ENCODE data around the gene TMEM80. TPM values are rescaled to one million over a fixed set of nuclear protein-coding genes. Genes with fewer than 3 reads are reported as not detected.

TMEM80 gene
- total and polyA plus RNA-seq, 9 of the 15 experiments (the other 6 are each of a cell fraction or from before 2014, with no cell fraction given): 5.1 to 30.1 (median 12.4) TPM

- no peak for TF ChIP-seq GABPB2 (CRISPR knock-in tag; conservative IDR thresholded peaks at IDR 0.05)
- no peak for TF ChIP-seq HNRNPL (IDR thresholded peaks at IDR 0.05; ENCODE audit: low read depth, low read length)
- TF ChIP-seq ZNF445 (CRISPR knock-in tag; IDR thresholded peaks at IDR 0.05; ENCODE audit: low read depth): no peak
- TF ChIP-seq MYBL2 (IDR thresholded peaks at IDR 0.05; ENCODE audit: low read depth): no peak
- no peak for TF ChIP-seq MYBL2 (CRISPR knock-in tag; IDR thresholded peaks at IDR 0.05; ENCODE audit: borderline replicate concordance)
Observed at GRCh38 chr11:699116-699508, 3.5 kb downstream of the TMEM80 start (continued).

- DNase-seq (ENCODE audit: extremely low read depth in 1 of 4, low spot score in 3 of 4): no peak
- intact Hi-C loops (cut with micrococcal nuclease): loop anchor here (10.0 kb wide), 1 partner anchor 145 kb away; no protein-coding TSS in a partner anchor
- Histone ChIP-seq H3K27ac (ENCODE audit: extremely low read depth, low read depth, low read length) (no peak overlapping the region), H3K9ac (ENCODE audit: insufficient read depth in 1 of 2, low read depth in 2 of 2, low read length in 2 of 2) (peak overlapping the region in 1 of 2 experiments; percentile 36; a peak in 2 of 4 replicates), H4K20me1 (replicated peaks; ENCODE audit: control insufficient read depth, insufficient read depth, low read length) (no peaks in the 10 kb centered on the region), H3K4me2 (ENCODE audit: insufficient read depth, low read length) (no peak overlapping the region), H3K36me3 (ENCODE audit: control insufficient read depth, insufficient read depth, low read length) (peaks cover 9% of the 10 kb centered on the region; the same call in 2 of the 3 replicates), H3K27me3 (ENCODE audit: control insufficient read depth in 2 of 2, insufficient read depth in 2 of 2, low read length in 2 of 2) (no peaks in the 10 kb centered on the region), H2AFZ (ENCODE audit: low read depth, low read length) (no peak overlapping the region), H3K4me1 (replicated peaks in 1 of 2; ENCODE audit: control insufficient read depth in 2 of 2, insufficient read depth in 2 of 2, low read length in 2 of 2) (peaks cover 14 to 49% of the 10 kb centered on the region in 2 experiments; a peak in 4 of 5 replicates), H3K79me2 (ENCODE audit: control insufficient read depth, insufficient read depth, low read length) (peaks cover 25% of the 10 kb centered on the region), H3K4me3 (no peak overlapping the region), H3K9me3 (replicated peaks; ENCODE audit: control insufficient read depth, insufficient read depth, low read depth, low read length) (no peaks in the 10 kb centered on the region), H3K9me1 (ENCODE audit: control insufficient read depth, insufficient read depth, low read length) (no peaks in the 10 kb centered on the region)
- no TSS peak for BruUV-seq (replicated peaks)
- CTCF ChIA-PET (ENCODE audit: low intra/inter-chr PET ratio): interaction anchor here (0.5 kb wide), 1 partner anchor 131 kb away, joined by 4 read pairs; no protein-coding TSS in a partner anchor
- POLR2A ChIA-PET: no interaction called here
- no peak for FAIRE-seq
- WGBS (ENCODE audit: insufficient coverage, low coverage, missing lambda C conversion rate): 92% methylated on average over 1 of the region's 1 CpG
- in situ Hi-C loops (cut with MboI): no loop called here
- ATAC-seq: no peak
- no peak for TF ChIP-seq U2AF1 (optimal IDR thresholded peaks at IDR 0.05; ENCODE audit: low read depth, low read length)
- TF ChIP-seq RB1 (IDR thresholded peaks at IDR 0.05; ENCODE audit: low read depth): no peak
- TF ChIP-seq ZNF134 (CRISPR knock-in tag; conservative IDR thresholded peaks at IDR 0.05): no peak
- TF ChIP-seq ZNF766 (CRISPR knock-in tag; conservative IDR thresholded peaks at IDR 0.05): no peak
- TF ChIP-seq ZNF224 (CRISPR knock-in tag; IDR thresholded peaks at IDR 0.05): no peak
- no peak for TF ChIP-seq PRDM10 (IDR thresholded peaks at IDR 0.05; ENCODE audit: partially characterized antibody)
- TF ChIP-seq DNMT1 (IDR thresholded peaks at IDR 0.05): no peak
- TF ChIP-seq NFIC (IDR thresholded peaks at IDR 0.05): no peak
- no peak for TF ChIP-seq PYGO2 (tag; IDR thresholded peaks at IDR 0.05)
- no peak for TF ChIP-seq SIN3B (IDR thresholded peaks at IDR 0.05; ENCODE audit: low read depth)
- TF ChIP-seq NR0B1 (IDR thresholded peaks at IDR 0.05; ENCODE audit: partially characterized antibody): no peak
- no peak for TF ChIP-seq TGIF2 (CRISPR knock-in tag; IDR thresholded peaks at IDR 0.05)
- TF ChIP-seq POU5F1 (IDR thresholded peaks at IDR 0.05; ENCODE audit: borderline replicate concordance, low read depth, low read length, partially characterized antibody): no peak
Observed at GRCh38 chr11:699753-700152, 4.1 kb downstream of the TMEM80 start.
